HepG2 (cell line): Measurements from ENCODE around the gene EPHA2. TPM values are rescaled to one million over a fixed set of nuclear protein-coding genes. Genes with fewer than 3 reads are reported as not detected.

Experiments
- BRD4 ChIP-seq: sonication (generic); formaldehyde crosslinking; IDR thresholded peaks from 2 replicates; pipeline ENCODE4 v1.4.0; 2020; ENCODE audit warnings: missing genetic modification reagents
- DPF2 ChIP-seq: sonication (generic); formaldehyde crosslinking; IDR thresholded peaks from 2 replicates; pipeline ENCODE4 v1.4.0; 2020; ENCODE audit warnings: mild to moderate bottlenecking, low read depth, missing genetic modification reagents, borderline replicate concordance
- FOSL1 ChIP-seq: sonication (generic); formaldehyde crosslinking; IDR thresholded peaks from 2 replicates; pipeline ENCODE4 v1.9.0; 2021; ENCODE audit warnings: missing genetic modification reagents, borderline replicate concordance
- KLF11 ChIP-seq: IDR thresholded peaks from 2 replicates; pipeline ENCODE4 v1.6.1; 2016; ENCODE audit warnings: missing compliant biosample characterization
- MAX ChIP-seq: IDR thresholded peaks from 2 replicates; pipeline ENCODE4 v1.6.1; 2012; ENCODE audit warnings: inconsistent platforms
- MTA3 ChIP-seq: sonication (generic); formaldehyde crosslinking; IDR thresholded peaks from 2 replicates; pipeline ENCODE4 v1.4.0; 2020; ENCODE audit warnings: missing genetic modification reagents
- PHF21A ChIP-seq: sonication (generic); formaldehyde crosslinking; IDR thresholded peaks from 2 replicates; pipeline ENCODE4 v1.5.0; 2020; ENCODE audit warnings: mild to moderate bottlenecking, missing genetic modification reagents
- RXRB ChIP-seq: IDR thresholded peaks from 2 replicates; pipeline ENCODE4 v1.6.1; 2016; ENCODE audit warnings: borderline replicate concordance, missing genetic modification reagents, missing compliant biosample characterization
- TOPORS ChIP-seq: sonication (generic); formaldehyde crosslinking; IDR thresholded peaks from 2 replicates; pipeline ENCODE4 v1.8.0; 2023; ENCODE audit warnings: mild to moderate bottlenecking, missing genetic modification reagents
- XRCC5 ChIP-seq: fragments of 200-400 bp; formaldehyde crosslinking; optimal IDR thresholded peaks from 2 replicates; pipeline ENCODE3; 2017; ENCODE audit warnings: mild to moderate bottlenecking, low read length
- ZFX ChIP-seq: sonication (generic); formaldehyde crosslinking; IDR thresholded peaks from 2 replicates; pipeline ENCODE4 v1.4.0; 2020; ENCODE audit warnings: mild to moderate bottlenecking, low read depth, missing genetic modification reagents, moderate library complexity
- ZNF142 ChIP-seq: sonication (generic); formaldehyde crosslinking; IDR thresholded peaks from 2 replicates; pipeline ENCODE4 v1.4.0; 2020; ENCODE audit warnings: missing genetic modification reagents
- ZNF317 ChIP-seq: sonication (generic); formaldehyde crosslinking; IDR thresholded peaks from 2 replicates; pipeline ENCODE4 v1.5.0; 2020; ENCODE audit warnings: mild to moderate bottlenecking, missing genetic modification reagents
- ZNF501 ChIP-seq: sonication (generic); formaldehyde crosslinking; IDR thresholded peaks from 2 replicates; pipeline ENCODE4 v1.5.1; 2020; ENCODE audit warnings: mild to moderate bottlenecking, moderate library complexity, missing genetic modification reagents
- ZNF564 ChIP-seq: sonication (generic); formaldehyde crosslinking; IDR thresholded peaks from 2 replicates; pipeline ENCODE4 v1.8.1; 2023; ENCODE audit warnings: mild to moderate bottlenecking, missing genetic modification reagents
- ZNF614 ChIP-seq: IDR thresholded peaks from 2 replicates; pipeline ENCODE4 v1.6.1; 2018; ENCODE audit warnings: missing biosample characterization, missing genetic modification reagents, inconsistent platforms, borderline replicate concordance
- ZSCAN20 ChIP-seq: sonication (generic); formaldehyde crosslinking; IDR thresholded peaks from 2 replicates; pipeline ENCODE4 v1.4.0; 2020; ENCODE audit warnings: missing genetic modification reagents, mild to moderate bottlenecking, borderline replicate concordance
- polyA plus RNA-seq, 8 experiments: library from polyadenylated mRNA; depleted of rRNA in 3 of 8; stranded (reverse) in 7 of 8; unstranded in 1 of 8; fragments of >200 nt; fragmentation: Illumina TruSeq in 4 of 8; extraction: Trizol in 4 of 8; gene quantifications; 2 replicates each; pipeline versions ENCODE4 v1.2.1 to v1.2.3, GENCODE V29; 2011 to 2016; ENCODE audit warnings: low read depth in 4 of 8, missing spikeins in 1 of 8, mixed read lengths in 1 of 8; ENCODE audit not compliant: insufficient read depth in 1 of 8
- total RNA-seq, 5 experiments: library from RNA; depleted of rRNA; stranded (reverse); fragments of >200 nt; fragmentation: Illumina TruSeq; extraction: Trizol; gene quantifications; 2 replicates each; pipeline ENCODE4 v1.2.3, GENCODE V29; 2016; ENCODE audit warnings: low read depth in 1 of 5
- TF ChIP-seq, protein P1 (sequence below): sonication (generic); formaldehyde crosslinking; IDR thresholded peaks from 2 replicates; pipeline ENCODE4 v1.5.1; 2020; ENCODE audit warnings: mild to moderate bottlenecking, missing genetic modification reagents, borderline replicate concordance

The EPHA2 gene
- total and polyA plus RNA-seq, 2 of the 13 experiments (the other 11 are each of a cell fraction or from before 2014, with no cell fraction given): 33.6 to 53.6 TPM

DNA sequence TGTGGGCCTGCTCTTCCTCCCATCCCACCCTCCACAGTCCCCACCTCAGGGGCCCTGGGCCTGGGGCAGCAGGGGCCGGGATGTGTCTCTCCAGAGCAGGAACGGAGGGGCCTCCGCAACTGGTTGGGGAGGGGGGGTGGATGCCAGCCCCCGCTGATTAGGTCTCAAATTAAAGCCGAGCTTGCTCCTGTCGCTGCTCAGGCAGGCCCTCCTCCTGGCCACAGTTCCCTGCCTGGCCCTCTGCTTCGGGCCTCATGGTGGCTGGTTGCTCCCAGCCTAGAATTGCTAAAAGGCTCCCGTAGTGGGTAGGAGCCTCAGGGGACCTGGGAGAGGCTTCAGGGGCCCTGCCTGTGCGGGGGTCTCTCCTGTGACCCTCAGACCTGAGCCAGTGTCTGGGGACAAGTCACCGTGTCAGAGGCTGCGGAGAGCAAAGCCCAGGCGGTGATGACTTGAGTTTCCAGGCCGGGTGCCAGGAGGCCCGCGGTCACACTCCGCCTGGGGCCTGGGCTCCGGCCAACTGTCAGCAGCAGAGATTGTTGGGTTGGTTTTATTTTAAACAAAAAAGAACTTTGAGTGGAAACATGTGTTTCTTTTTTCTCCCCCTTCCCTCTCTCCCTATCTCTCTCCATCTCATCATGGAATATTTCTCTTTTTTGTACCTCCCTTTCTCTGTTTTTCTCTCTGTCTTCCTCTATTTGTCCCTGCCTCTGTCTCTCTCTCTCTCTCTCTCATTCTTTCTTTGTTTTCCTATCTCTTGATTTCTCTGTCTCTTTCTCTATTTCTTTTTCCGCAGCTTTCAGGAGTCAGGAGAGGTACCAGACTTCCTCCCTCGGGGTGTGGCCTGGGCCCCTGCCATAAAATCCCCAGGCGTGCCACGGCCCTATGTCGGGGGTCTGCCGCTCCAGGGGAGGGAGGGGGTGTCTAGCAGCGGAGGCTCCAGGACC is 20.0 kb upstream of the EPHA2 start (continued):
- TF ChIP-seq RXRB (peak; percentile 38; the same call in 1 of the 2 replicates), FOSL1 (CRISPR knock-in tag) (0 out of 2 replicates have a peak, but pooled peaks have one; percentile 33), ZFX (CRISPR knock-in tag) (peak; percentile 91), ZSCAN20 (CRISPR knock-in tag) (no peak; the same call in 1 of the 2 replicates), MTA3 (CRISPR knock-in tag) (no peak), ZNF501 (0 out of 2 replicates have a peak, but pooled peaks have one; percentile 39), XRCC5 (peak; percentile 17), ZNF564 (no peak), MAX (peak; percentile 56; the same call in 1 of the 2 replicates), ZNF614 (no peak), DPF2 (CRISPR knock-in tag) (no peak), PHF21A (CRISPR knock-in tag) (no peak), TOPORS (CRISPR knock-in tag) (no peak), KLF11 (CRISPR knock-in tag) (no peak), ZNF317 (0 out of 2 replicates have a peak, but pooled peaks have one; percentile 18), ZNF142 (no peak), BRD4 (CRISPR knock-in tag) (peak; percentile 85)
- TF ChIP-seq, protein P1, sequence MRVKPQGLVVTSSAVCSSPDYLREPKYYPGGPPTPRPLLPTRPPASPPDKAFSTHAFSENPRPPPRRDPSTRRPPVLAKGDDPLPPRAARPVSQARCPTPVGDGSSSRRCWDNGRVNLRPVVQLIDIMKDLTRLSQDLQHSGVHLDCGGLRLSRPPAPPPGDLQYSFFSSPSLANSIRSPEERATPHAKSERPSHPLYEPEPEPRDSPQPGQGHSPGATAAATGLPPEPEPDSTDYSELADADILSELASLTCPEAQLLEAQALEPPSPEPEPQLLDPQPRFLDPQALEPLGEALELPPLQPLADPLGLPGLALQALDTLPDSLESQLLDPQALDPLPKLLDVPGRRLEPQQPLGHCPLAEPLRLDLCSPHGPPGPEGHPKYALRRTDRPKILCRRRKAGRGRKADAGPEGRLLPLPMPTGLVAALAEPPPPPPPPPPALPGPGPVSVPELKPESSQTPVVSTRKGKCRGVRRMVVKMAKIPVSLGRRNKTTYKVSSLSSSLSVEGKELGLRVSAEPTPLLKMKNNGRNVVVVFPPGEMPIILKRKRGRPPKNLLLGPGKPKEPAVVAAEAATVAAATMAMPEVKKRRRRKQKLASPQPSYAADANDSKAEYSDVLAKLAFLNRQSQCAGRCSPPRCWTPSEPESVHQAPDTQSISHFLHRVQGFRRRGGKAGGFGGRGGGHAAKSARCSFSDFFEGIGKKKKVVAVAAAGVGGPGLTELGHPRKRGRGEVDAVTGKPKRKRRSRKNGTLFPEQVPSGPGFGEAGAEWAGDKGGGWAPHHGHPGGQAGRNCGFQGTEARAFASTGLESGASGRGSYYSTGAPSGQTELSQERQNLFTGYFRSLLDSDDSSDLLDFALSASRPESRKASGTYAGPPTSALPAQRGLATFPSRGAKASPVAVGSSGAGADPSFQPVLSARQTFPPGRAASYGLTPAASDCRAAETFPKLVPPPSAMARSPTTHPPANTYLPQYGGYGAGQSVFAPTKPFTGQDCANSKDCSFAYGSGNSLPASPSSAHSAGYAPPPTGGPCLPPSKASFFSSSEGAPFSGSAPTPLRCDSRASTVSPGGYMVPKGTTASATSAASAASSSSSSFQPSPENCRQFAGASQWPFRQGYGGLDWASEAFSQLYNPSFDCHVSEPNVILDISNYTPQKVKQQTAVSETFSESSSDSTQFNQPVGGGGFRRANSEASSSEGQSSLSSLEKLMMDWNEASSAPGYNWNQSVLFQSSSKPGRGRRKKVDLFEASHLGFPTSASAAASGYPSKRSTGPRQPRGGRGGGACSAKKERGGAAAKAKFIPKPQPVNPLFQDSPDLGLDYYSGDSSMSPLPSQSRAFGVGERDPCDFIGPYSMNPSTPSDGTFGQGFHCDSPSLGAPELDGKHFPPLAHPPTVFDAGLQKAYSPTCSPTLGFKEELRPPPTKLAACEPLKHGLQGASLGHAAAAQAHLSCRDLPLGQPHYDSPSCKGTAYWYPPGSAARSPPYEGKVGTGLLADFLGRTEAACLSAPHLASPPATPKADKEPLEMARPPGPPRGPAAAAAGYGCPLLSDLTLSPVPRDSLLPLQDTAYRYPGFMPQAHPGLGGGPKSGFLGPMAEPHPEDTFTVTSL (CRISPR knock-in tag): no peak
